Neutrophil (primary cell): ENCODE measurements around the gene VTI1B.

Experiments used
- H3K27ac ChIP-seq: fragments of 200-600 bp; sonication (generic); 2 replicates; pipeline ENCODE4 v1.5.1; 2016; ENCODE audit warnings: mild to moderate bottlenecking, moderate library complexity
- H3K27me3 ChIP-seq: fragments of 200-600 bp; sonication (generic); 2 replicates; pipeline ENCODE4 v1.6.0; 2016; ENCODE audit warnings: mild to moderate bottlenecking
- H3K36me3 ChIP-seq: fragments of 200-600 bp; sonication (generic); 2 replicates; pipeline ENCODE4 v1.5.1; 2017
- H3K4me1 ChIP-seq, 2 experiments: fragments of 200-600 bp in 1 of 2; sonication (generic) in 1 of 2; 1 replicate in 1 of 2; 2 replicates in 1 of 2; pipeline versions ENCODE4 v1.5.1 to v1.6.1; 2013 to 2016; ENCODE audit warnings: low read depth in 1 of 2, low read length in 1 of 2, mild to moderate bottlenecking in 1 of 2, moderate library complexity in 1 of 2; ENCODE audit not compliant: control insufficient read depth in 1 of 2, insufficient read depth in 1 of 2
- H3K4me3 ChIP-seq, 2 experiments: fragments of 200-600 bp in 1 of 2; sonication (generic) in 1 of 2; 1 replicate in 1 of 2; 2 replicates in 1 of 2; pipeline ENCODE4 v1.5.1; 2013 to 2016; ENCODE audit warnings: low read depth in 1 of 2, low read length in 1 of 2, mild to moderate bottlenecking in 1 of 2, moderate library complexity in 1 of 2
- H3K9me3 ChIP-seq: fragments of 200-600 bp; sonication (generic); 2 replicates; pipeline ENCODE4 v1.5.1; 2016
- CTCF ChIP-seq: fragments of 200-600 bp; sonication (generic); IDR thresholded peaks from 2 replicates; pipeline ENCODE4 v1.5.1; 2016; ENCODE audit warnings: antibody characterized with exemption

VTI1B gene

GRCh38 chr14:67638642-67639041, 35.8 kb downstream of the VTI1B start:
- Histone ChIP-seq H3K36me3 (no peaks in the 10 kb centered on the region), H3K4me1 (no peaks in the 10 kb centered on the region), H3K27me3 (no peaks in the 10 kb centered on the region), H3K27ac (no peak overlapping the region), H3K4me3 (no peak overlapping the region), H3K9me3 (no peaks in the 10 kb centered on the region)
- TF ChIP-seq CTCF: no peak

- no peaks in the 10 kb centered on the region for H3K9me3 ChIP-seq
- no peaks in the 10 kb centered on the region for H3K4me1 ChIP-seq
- H3K27ac ChIP-seq: no peak overlapping the region
- no peak for TF ChIP-seq CTCF
- H3K36me3 ChIP-seq: no peaks in the 10 kb centered on the region
- no peaks in the 10 kb centered on the region for H3K27me3 ChIP-seq
- H3K4me3 ChIP-seq: no peak overlapping the region
Observed at GRCh38 chr14:67636361-67636919, 38.0 kb downstream of the VTI1B start.

- no peak overlapping the region for H3K4me3 ChIP-seq
- H3K4me1 ChIP-seq: no peaks in the 10 kb centered on the region
- peaks cover 4% of the 10 kb centered on the region for H3K27me3 ChIP-seq
- no peaks in the 10 kb centered on the region for H3K36me3 ChIP-seq
- no peak for TF ChIP-seq CTCF
- H3K9me3 ChIP-seq: no peaks in the 10 kb centered on the region
- no peak overlapping the region for H3K27ac ChIP-seq
Observed at GRCh38 chr14:67633451-67634147, 40.8 kb downstream of the VTI1B start.

- Histone ChIP-seq H3K4me3 (no peak overlapping the region), H3K9me3 (no peaks in the 10 kb centered on the region), H3K4me1 (no peaks in the 10 kb centered on the region), H3K27me3 (peaks cover 4% of the 10 kb centered on the region), H3K27ac (no peak overlapping the region), H3K36me3 (no peaks in the 10 kb centered on the region)
- no peak for TF ChIP-seq CTCF
Observed at GRCh38 chr14:67630938-67631337, 43.5 kb downstream of the VTI1B start.

GRCh38 chr14:67630186-67630585, 44.2 kb downstream of the VTI1B start:
- Histone ChIP-seq H3K9me3 (no peaks in the 10 kb centered on the region), H3K4me1 (no peaks in the 10 kb centered on the region), H3K4me3 (no peak overlapping the region), H3K36me3 (no peaks in the 10 kb centered on the region), H3K27me3 (peaks cover 4% of the 10 kb centered on the region), H3K27ac (no peak overlapping the region)
- TF ChIP-seq CTCF: no peak
